SU-DHL-6 (cell line): ENCODE measurements around the gene PEX19.

ENCODE experiments used
- H2AFZ ChIP-seq: fragments of 200-600 bp; sonication (generic); 2 replicates; pipeline ENCODE4 v1.6.1; 2014; ENCODE audit warnings: low read depth, mild to moderate bottlenecking, moderate library complexity, mixed read lengths, antibody characterized with exemption, low read length; ENCODE audit not compliant: severe bottlenecking
- H3F3A ChIP-seq: fragments of 200-600 bp; shearing (Covaris generic); 2 replicates; pipeline ENCODE4 v1.6.0; 2016; ENCODE audit warnings: antibody characterized with exemption, mild to moderate bottlenecking; ENCODE audit not compliant: insufficient read depth
- H3K27ac ChIP-seq: fragments of 200-600 bp; sonication (generic); 2 replicates; pipeline ENCODE4 v1.5.1; 2016; ENCODE audit warnings: low read depth, mild to moderate bottlenecking, low read length, moderate library complexity, mixed read lengths
- H3K27me3 ChIP-seq: fragments of 200-600 bp; sonication (generic), shearing (Covaris generic); 2 replicates; pipeline ENCODE4 v1.6.0; 2014; ENCODE audit warnings: mild to moderate bottlenecking, low read length
- H3K36me3 ChIP-seq: fragments of 200-600 bp; sonication (generic); 2 replicates; pipeline ENCODE4 v1.6.1; 2014; ENCODE audit warnings: mild to moderate bottlenecking, low read length, mixed read lengths
- H3K4me2 ChIP-seq: fragments of 300-600, 200-600 bp; shearing (Covaris generic), sonication (generic); 2 replicates; pipeline ENCODE4 v1.6.0; 2014; ENCODE audit warnings: low read length, low read depth, mild to moderate bottlenecking; ENCODE audit not compliant: poor library complexity, severe bottlenecking
- H3K4me3 ChIP-seq: fragments of 200-600 bp; sonication (generic); 2 replicates; pipeline ENCODE4 v1.5.1; 2014; ENCODE audit warnings: antibody characterized with exemption, low read length, mild to moderate bottlenecking, mixed read lengths; ENCODE audit not compliant: insufficient read depth, poor library complexity, severe bottlenecking
- H3K79me2 ChIP-seq: fragments of 200-600 bp; sonication (generic); 2 replicates; pipeline ENCODE4 v1.6.1; 2014; ENCODE audit warnings: mild to moderate bottlenecking, low read length, moderate library complexity; ENCODE audit not compliant: insufficient read depth
- H3K9ac ChIP-seq: fragments of 200-600 bp; sonication (generic); 2 replicates; pipeline ENCODE4 v1.7.0; 2014; ENCODE audit warnings: mild to moderate bottlenecking, low read length
- H3K9me2 ChIP-seq: fragments of 200-600 bp; sonication (generic); replicated peaks from 2 replicates; pipeline ENCODE4 v1.6.1; 2014; ENCODE audit warnings: low read length; ENCODE audit not compliant: insufficient read depth
- H3K9me3 ChIP-seq: fragments of 200-600 bp; sonication (generic); 2 replicates; pipeline ENCODE4 v1.6.1; 2014; ENCODE audit warnings: low read length, mixed read lengths; ENCODE audit not compliant: insufficient read depth
- H4K20me1 ChIP-seq: fragments of 200-600 bp; sonication (generic); 2 replicates; pipeline ENCODE4 v1.6.1; 2014; ENCODE audit warnings: low read depth, mild to moderate bottlenecking, antibody characterized with exemption, low read length, moderate library complexity, mixed read lengths
- EZH2phosphoT487 ChIP-seq: fragments of 200-600 bp; sonication (generic), shearing (Covaris generic); conservative IDR thresholded peaks from 2 replicates; pipeline ENCODE4 v1.6.1; 2018; ENCODE audit warnings: mild to moderate bottlenecking, antibody characterized with exemption, low read length, moderate library complexity, mixed read lengths
- TF ChIP-seq, protein P1 (sequence below): fragments of 200-600 bp; sonication (generic); IDR thresholded peaks from one replicate; pipeline ENCODE4 v1.5.1; 2017; ENCODE audit warnings: antibody characterized with exemption, mild to moderate bottlenecking, low read length, moderate library complexity; ENCODE audit not compliant: insufficient read depth, poor library complexity, severe bottlenecking

PEX19 gene

GRCh38 chr1:160328184-160328583 is 43.3 kb upstream of the PEX19 start:
- peaks cover 56% of the 10 kb centered on the region for H3K36me3 ChIP-seq
- no peak for TF ChIP-seq EZH2phosphoT487
- TF ChIP-seq, protein P1, sequence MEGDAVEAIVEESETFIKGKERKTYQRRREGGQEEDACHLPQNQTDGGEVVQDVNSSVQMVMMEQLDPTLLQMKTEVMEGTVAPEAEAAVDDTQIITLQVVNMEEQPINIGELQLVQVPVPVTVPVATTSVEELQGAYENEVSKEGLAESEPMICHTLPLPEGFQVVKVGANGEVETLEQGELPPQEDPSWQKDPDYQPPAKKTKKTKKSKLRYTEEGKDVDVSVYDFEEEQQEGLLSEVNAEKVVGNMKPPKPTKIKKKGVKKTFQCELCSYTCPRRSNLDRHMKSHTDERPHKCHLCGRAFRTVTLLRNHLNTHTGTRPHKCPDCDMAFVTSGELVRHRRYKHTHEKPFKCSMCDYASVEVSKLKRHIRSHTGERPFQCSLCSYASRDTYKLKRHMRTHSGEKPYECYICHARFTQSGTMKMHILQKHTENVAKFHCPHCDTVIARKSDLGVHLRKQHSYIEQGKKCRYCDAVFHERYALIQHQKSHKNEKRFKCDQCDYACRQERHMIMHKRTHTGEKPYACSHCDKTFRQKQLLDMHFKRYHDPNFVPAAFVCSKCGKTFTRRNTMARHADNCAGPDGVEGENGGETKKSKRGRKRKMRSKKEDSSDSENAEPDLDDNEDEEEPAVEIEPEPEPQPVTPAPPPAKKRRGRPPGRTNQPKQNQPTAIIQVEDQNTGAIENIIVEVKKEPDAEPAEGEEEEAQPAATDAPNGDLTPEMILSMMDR = no peak
- H3K9me2 ChIP-seq = no peaks in the 10 kb centered on the region
- no peak overlapping the region for H3K9ac ChIP-seq
- no peaks in the 10 kb centered on the region for H3K9me3 ChIP-seq
- no peaks in the 10 kb centered on the region for H3K27me3 ChIP-seq
- H3K27ac ChIP-seq = no peak overlapping the region
- H2AFZ ChIP-seq = no peak overlapping the region
- no peaks in the 10 kb centered on the region for H3F3A ChIP-seq
- no peaks in the 10 kb centered on the region for H4K20me1 ChIP-seq
- no peaks in the 10 kb centered on the region; the same call in 1 of the 2 replicates for H3K79me2 ChIP-seq
- H3K4me3 ChIP-seq = no peak overlapping the region
- H3K4me2 ChIP-seq = no peak overlapping the region

DNA sequence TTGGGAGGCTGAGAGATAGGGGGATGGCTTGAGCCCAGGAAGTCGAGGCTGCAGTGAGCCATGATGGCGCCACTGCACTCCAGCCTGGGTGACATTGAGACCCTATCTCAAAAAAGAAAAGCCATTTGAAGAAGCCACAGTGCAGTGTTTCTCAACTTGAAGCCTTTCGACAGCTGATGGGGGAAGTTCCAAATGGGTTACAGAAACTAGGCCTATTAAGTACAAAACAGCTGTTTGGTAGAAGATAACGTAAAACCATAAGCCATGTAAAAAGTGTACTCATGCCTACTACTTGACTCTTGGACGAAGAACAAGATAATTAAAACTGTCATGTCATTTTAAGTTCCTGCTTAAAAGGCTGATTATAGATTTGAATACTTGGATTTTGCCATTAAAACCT is 41.5 kb upstream of the PEX19 start:
- H3K9me3 ChIP-seq = no peaks in the 10 kb centered on the region
- no peaks in the 10 kb centered on the region for H3K9me2 ChIP-seq
- H2AFZ ChIP-seq = no peak overlapping the region
- H4K20me1 ChIP-seq = no peaks in the 10 kb centered on the region
- peaks cover 54% of the 10 kb centered on the region for H3K36me3 ChIP-seq
- no peak for TF ChIP-seq EZH2phosphoT487
- TF ChIP-seq, protein P1 = no peak
- peaks cover 7% of the 10 kb centered on the region; the same call in 1 of the 2 replicates for H3F3A ChIP-seq
- no peaks in the 10 kb centered on the region for H3K27me3 ChIP-seq
- H3K27ac ChIP-seq = no peak overlapping the region
- no peak overlapping the region for H3K4me2 ChIP-seq
- H3K9ac ChIP-seq = no peak overlapping the region
- H3K4me3 ChIP-seq = no peak overlapping the region
- H3K79me2 ChIP-seq = peaks cover 5% of the 10 kb centered on the region; the same call in 1 of the 2 replicates

GRCh38 chr1:160325252-160325651 is 40.3 kb upstream of the PEX19 start:
- Histone ChIP-seq H2AFZ (no peak overlapping the region), H4K20me1 (no peaks in the 10 kb centered on the region), H3K36me3 (peaks cover 46% of the 10 kb centered on the region), H3K27me3 (no peaks in the 10 kb centered on the region), H3K9me3 (no peaks in the 10 kb centered on the region), H3K27ac (no peak overlapping the region), H3K79me2 (peaks cover 5% of the 10 kb centered on the region; the same call in 1 of the 2 replicates), H3K4me2 (no peak overlapping the region), H3K4me3 (no peak overlapping the region), H3K9me2 (no peaks in the 10 kb centered on the region), H3K9ac (no peak overlapping the region), H3F3A (peaks cover 7% of the 10 kb centered on the region; the same call in 1 of the 2 replicates)
- TF ChIP-seq, protein P1 = no peak
- no peak for TF ChIP-seq EZH2phosphoT487

- H3K4me3 ChIP-seq = no peak overlapping the region
- no peaks in the 10 kb centered on the region for H3K9me3 ChIP-seq
- no peaks in the 10 kb centered on the region for H3K9me2 ChIP-seq
- peaks cover 7% of the 10 kb centered on the region; the same call in 1 of the 2 replicates for H3F3A ChIP-seq
- H3K4me2 ChIP-seq = no peak overlapping the region
- no peak for TF ChIP-seq EZH2phosphoT487
- TF ChIP-seq, protein P1 = no peak
- no peak overlapping the region for H3K27ac ChIP-seq
- H2AFZ ChIP-seq = no peak overlapping the region
- peaks cover 49% of the 10 kb centered on the region for H3K36me3 ChIP-seq
- no peaks in the 10 kb centered on the region for H3K27me3 ChIP-seq
- peaks cover 17% of the 10 kb centered on the region; the same call in 1 of the 2 replicates for H3K79me2 ChIP-seq
- no peaks in the 10 kb centered on the region for H4K20me1 ChIP-seq
- no peak overlapping the region for H3K9ac ChIP-seq
These were observed 37.9 kb upstream of the PEX19 start for GRCh38 chr1:160322831-160323230.
